OCI-M2 (cell line): Measurements from ENCODE around the gene OPHN1.
"Not testable (repeated sequence)": the region's sequence is repeated elsewhere in the genome, so short reads cannot be mapped to it uniquely, and the experiment has no call there.

Source experiments
- DNase-seq: peaks from one replicate; lab custom pipeline; 2025; ENCODE audit not compliant: unreplicated experiment; lab: John Stamatoyannopoulos, UW

The OPHN1 gene

GRCh38 chrX:68083510-68083909, 349.8 kb downstream of the OPHN1 start:
- no peak for DNase-seq

GRCh38 chrX:68079961-68080360, 353.3 kb downstream of the OPHN1 start:
- DNase-seq = no peak

DNA sequence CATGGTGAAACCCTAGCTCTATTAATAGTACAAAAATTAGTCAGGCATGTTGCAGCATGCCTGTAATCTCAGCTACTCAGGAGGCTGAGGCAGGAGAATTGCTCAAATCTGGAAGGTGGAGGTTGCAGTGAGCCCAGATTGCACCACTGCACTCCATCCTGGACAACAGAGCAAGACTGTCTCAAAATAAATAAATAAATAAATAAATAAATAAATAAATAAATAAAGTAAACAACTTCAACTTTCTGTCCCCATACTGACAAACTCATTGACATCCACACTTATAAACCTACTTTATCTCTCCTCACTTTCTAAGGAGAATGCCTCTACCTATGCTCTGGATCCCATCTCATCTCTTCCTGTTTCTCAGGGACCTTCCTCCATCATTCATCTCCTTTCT, 354.5 kb downstream of the OPHN1 start:
- DNase-seq = not testable (repeated sequence)

DNA sequence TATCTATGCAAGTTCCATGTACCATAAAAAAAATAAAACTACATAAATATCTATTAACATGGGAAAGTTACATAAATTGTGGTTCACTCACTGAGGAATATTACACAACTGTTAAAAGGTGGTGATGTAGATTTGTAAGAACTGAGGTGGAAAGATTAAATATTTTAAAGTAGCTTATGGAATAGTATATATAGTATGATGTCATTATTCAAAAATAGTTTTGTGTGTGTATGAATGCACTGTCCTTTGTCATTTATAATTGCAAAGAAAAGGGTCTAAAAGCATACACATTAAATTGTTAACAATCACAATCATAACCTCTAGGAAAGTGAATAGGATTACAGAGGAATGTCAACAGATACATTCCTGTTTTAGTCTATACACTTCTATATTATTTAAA, 355.9 kb downstream of the OPHN1 start:
- DNase-seq = no peak

DNA sequence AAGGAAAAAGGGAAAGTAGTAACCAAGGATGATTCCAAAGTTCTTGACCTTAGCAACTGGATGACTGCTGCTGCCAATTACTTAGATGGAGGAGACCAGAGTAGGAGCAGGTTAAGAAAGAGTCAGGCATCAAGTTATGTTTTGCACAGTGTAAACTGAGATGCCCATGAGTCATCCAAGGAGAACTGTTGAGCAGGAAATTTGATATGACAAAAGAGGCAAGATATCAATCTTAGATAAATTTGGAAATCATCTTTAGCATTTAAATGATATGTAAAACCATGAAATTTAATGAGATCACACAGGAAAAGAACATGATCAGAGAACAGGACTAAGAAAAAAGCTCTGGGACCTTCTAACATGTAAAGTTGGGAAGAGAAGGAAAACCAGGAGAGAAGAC, 361.3 kb downstream of the OPHN1 start:
- DNase-seq = no peak

GRCh38 chrX:68070119-68070518, 363.2 kb downstream of the OPHN1 start:
- not testable (repeated sequence) for DNase-seq

DNA sequence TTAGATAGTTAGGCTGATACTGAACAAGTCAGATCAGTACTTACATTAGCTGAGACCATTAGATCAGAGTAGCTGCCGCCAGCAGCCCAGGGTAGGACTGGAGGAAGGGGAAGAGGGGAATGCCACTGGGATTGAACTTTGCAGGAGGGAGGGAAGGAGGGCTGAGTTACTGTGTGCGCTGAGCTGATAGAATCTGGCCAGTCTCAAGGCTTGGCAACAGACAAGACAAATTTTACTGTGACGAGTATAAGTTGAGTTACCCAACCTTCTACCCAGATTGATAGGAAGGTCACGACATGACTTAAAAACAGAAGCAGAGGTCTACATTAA, 372.1 kb downstream of the OPHN1 start:
- DNase-seq = no peak

DNA sequence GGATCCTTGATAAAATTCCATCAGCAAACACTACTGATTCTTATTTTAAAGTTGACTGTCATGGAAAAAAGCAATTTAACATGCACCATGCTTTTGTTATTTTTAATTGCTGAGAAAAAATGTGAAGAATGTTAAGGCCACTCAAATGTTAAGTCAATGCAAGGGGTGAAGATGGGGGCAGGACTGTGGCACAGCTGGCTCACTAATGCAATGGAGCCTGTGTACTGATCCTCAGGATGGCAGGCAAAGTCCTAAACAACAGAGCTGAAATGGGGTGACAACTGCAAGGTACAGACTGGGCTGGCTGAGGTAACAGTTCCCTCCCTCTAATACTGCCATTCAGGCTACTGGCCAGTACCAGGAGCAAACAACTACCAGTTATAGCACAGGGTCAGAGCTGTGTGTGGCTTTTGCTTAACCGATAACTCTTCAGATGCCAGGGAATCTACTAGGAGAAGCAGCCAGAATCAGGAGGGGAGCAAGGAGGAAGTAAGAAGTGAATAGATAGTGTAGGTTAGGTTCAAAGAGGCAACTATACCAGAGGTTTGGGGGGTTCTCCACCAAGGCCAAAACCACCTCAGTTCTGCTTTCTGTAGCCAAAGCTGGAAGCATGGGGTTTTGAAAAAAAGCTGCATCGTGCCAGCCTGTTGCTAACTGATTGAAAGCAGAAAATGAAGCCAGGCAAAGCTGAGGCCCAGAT, 372.6 kb downstream of the OPHN1 start:
- DNase-seq = no peak

DNA sequence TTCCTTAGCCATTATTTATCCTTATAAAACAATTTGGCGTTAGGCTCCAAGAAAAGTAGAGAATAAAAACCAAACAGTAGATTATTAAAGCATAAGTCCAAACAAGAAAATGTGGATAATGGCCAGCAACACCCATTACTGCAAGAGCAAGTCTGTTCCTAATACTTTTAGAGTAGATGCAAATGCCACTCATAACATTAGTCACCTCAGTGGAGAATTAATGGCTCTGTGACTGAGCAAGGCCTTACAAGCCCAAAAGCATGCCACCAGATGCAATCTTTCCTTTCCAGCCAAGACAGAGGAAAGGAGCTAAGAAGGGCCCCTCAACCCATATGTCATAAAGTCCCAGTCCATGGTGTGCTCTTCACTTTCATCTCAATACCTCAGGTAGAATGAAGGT, 373.8 kb downstream of the OPHN1 start:
- DNase-seq = no peak

GRCh38 chrX:68049466-68049865, 383.8 kb downstream of the OPHN1 start:
- no peak for DNase-seq

DNA sequence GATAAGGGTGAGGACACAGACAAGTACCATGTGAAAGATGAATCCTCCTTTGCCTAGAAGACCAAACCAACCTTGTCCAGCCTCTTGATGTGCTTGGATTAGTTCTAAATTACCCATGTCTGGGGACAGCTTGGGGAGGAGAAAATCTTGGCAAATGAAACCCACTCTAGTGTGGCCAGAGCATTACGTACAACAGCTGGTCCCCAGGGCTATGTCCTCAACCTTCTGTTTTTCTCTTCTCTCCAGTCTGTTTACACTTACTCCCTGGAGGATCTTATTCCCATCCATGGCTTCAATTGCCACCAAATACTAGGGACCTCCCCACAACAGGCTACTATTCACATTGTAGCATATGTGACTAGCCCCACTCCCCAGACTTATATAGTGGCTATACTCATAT, 384.5 kb downstream of the OPHN1 start:
- no peak for DNase-seq

- DNase-seq = no peak
Observed at GRCh38 chrX:68045008-68045577, 388.2 kb downstream of the OPHN1 start.

- no peak for DNase-seq
Observed at GRCh38 chrX:68043713-68044438, 389.4 kb downstream of the OPHN1 start.

DNA sequence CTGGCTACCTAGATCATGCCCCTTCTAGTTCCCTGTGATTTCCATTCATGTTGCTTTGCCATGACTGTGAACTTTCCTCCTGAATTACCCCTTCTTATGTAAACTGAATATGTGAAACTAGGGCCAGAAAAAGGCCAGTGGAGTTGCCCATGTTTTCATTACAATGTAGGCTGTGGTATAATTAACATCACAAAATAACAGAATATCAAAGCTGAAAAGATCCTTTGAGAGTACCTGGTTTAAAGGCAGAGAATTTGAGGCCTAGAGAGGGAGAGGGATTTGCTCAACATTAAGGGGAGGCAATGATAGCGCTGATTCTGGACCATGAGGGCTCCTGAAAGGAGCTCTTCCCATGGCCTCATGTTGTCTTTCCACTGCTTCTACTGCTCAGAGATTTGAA, 392.2 kb downstream of the OPHN1 start:
- no peak for DNase-seq

DNA sequence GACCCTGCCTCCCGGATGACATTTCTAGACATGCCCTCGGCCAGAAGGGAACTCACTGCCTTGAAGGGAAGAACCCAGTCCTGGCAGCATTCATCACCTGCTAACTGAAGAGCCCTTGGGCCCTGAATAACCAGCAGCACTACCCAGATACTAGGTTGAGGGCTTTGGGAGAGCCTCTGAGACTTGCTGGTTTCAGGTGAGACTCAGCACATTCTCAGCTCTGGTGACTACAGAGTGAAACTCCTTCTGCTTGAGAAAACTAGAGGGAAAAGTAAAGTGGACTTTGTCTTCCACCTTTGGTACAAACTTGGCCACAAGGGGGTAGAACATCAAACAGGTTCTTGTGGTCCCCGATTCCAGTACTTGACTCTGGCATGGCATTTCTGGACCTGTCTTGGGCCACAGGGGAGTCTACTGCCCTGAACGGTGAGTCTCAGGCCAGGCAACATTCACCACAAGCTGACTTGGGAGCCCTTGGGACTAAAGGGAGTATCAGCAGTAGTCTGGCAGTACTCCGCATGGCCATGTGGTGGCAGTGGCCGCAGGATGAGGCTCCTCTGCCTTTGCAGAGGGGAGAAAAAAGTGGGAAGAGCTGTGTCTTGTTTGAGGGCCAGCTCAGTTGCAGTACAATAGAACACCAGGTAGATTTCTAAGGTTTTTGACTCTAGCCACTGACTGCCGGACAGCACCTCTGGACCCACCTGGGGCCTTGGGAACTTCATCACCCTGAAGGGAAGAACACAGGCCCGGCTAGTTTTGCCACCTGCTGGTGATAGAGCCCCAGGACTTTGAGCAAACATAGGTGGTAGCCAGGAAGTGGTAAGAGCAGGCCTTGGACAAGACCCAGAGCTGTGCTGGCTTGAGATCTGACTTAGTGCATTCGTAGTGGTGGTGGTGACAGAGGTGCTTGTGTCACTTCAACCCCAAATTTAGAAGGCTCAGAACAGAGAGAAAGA, 414.8 kb downstream of the OPHN1 start:
- DNase-seq = no peak

GRCh38 chrX:67998540-67998939, 434.8 kb downstream of the OPHN1 start:
- no peak for DNase-seq
